CD8-positive, alpha-beta memory T cell (primary cell): Measurements from ENCODE around the gene APOL6. TPM values are rescaled to one million over a fixed set of nuclear protein-coding genes. Genes with fewer than 3 reads are reported as not detected.
A peak's percentile ranks its signal among the peaks of the same experiment; 100 is the strongest.
"Not testable (repeated sequence)": the region's sequence is repeated elsewhere in the genome, so short reads cannot be mapped to it uniquely, and the experiment has no call there.

Experiments
- CTCF ChIA-PET: fragments of 350-600 bp; sonication (Branson Sonifier 250); formaldehyde crosslinking; loops from one replicate; lab custom pipeline; 2021; ENCODE audit warnings: antibody characterized with exemption; lab: Charles Lee
- POLR2A ChIA-PET: fragments of 350-600 bp; sonication (Branson Sonifier 250); formaldehyde crosslinking; loops from one replicate; lab custom pipeline; 2021; ENCODE audit warnings: antibody characterized with exemption; lab: Charles Lee
- DNase-seq, 5 donors: peaks; one replicate each; pipeline versions ENCODE4 v3.0.0 to v3.0.0-alpha.2; 2020 to 2022; ENCODE audit warnings: mixed read lengths in 1 of 5
- H3K27ac ChIP-seq: one replicate; pipeline ENCODE4 v1.7.0; 2013; ENCODE audit warnings: low read depth, mild to moderate bottlenecking, low read length, moderate library complexity
- H3K27me3 ChIP-seq: 2 replicates; pipeline ENCODE4 v1.7.0; 2013; ENCODE audit warnings: low read length, mild to moderate bottlenecking; ENCODE audit not compliant: insufficient read depth, poor library complexity, severe bottlenecking
- H3K36me3 ChIP-seq: 2 replicates; pipeline ENCODE4 v1.7.0; 2013; ENCODE audit warnings: mild to moderate bottlenecking, low read length, moderate library complexity; ENCODE audit not compliant: insufficient read depth
- H3K4me1 ChIP-seq: 2 replicates; pipeline ENCODE4 v1.7.0; 2013; ENCODE audit warnings: mild to moderate bottlenecking, low read length, moderate library complexity; ENCODE audit not compliant: insufficient read depth
- H3K4me3 ChIP-seq: 2 replicates; pipeline ENCODE4 v1.7.0; 2013; ENCODE audit warnings: mild to moderate bottlenecking, low read length
- H3K9me3 ChIP-seq: 2 replicates; pipeline ENCODE4 v1.7.0; 2013; ENCODE audit warnings: mild to moderate bottlenecking, low read length
- H3K27ac Mint-ChIP-seq, 8 donors: one replicate each; pipeline ENCODE4 v1.8.0; 2020 to 2021; ENCODE audit warnings: mixed read lengths in 8 of 8, mild to moderate bottlenecking in 6 of 8, inconsistent platforms in 3 of 8, moderate library complexity in 3 of 8
- H3K27me3 Mint-ChIP-seq, 2 donors: one replicate each; pipeline ENCODE4 v1.8.0; 2020 to 2021; ENCODE audit warnings: mixed read lengths in 2 of 2, mild to moderate bottlenecking in 1 of 2, moderate library complexity in 1 of 2
- H3K36me3 Mint-ChIP-seq, 3 donors: one replicate each; pipeline ENCODE4 v1.8.0; 2020 to 2021; ENCODE audit warnings: mixed read lengths in 3 of 3, inconsistent platforms in 1 of 3, mild to moderate bottlenecking in 1 of 3
- H3K4me1 Mint-ChIP-seq, 3 donors: one replicate each; pipeline ENCODE4 v1.8.0; 2020 to 2021; ENCODE audit warnings: mixed read lengths in 3 of 3, inconsistent platforms in 1 of 3, mild to moderate bottlenecking in 1 of 3
- H3K4me3 Mint-ChIP-seq, 7 donors: one replicate each; pipeline ENCODE4 v1.8.0; 2020 to 2021; ENCODE audit warnings: mixed read lengths in 7 of 7, mild to moderate bottlenecking in 6 of 7, moderate library complexity in 4 of 7, inconsistent platforms in 2 of 7
- H3K9me3 Mint-ChIP-seq, 5 donors: one replicate each; pipeline ENCODE4 v1.8.0; 2020 to 2022; ENCODE audit warnings: mixed read lengths in 5 of 5, mild to moderate bottlenecking in 3 of 5, moderate library complexity in 2 of 5, inconsistent platforms in 1 of 5
- polyA plus RNA-seq: library from polyadenylated mRNA; unstranded; fragments of 300-500 nt; fragmentation: Illumina TruSeq; gene quantifications from one replicate; pipeline ENCODE4 v1.2.3, GENCODE V29; 2021
- total RNA-seq, 2 experiments: library from RNA; stranded (reverse); gene quantifications; one replicate each; pipeline ENCODE4 v1.2.3, GENCODE V29; 2021

The APOL6 gene
- total and polyA plus RNA-seq, 3 experiments from 2014 or later = 26.1 to 27.5 (median 27.1) TPM

DNA sequence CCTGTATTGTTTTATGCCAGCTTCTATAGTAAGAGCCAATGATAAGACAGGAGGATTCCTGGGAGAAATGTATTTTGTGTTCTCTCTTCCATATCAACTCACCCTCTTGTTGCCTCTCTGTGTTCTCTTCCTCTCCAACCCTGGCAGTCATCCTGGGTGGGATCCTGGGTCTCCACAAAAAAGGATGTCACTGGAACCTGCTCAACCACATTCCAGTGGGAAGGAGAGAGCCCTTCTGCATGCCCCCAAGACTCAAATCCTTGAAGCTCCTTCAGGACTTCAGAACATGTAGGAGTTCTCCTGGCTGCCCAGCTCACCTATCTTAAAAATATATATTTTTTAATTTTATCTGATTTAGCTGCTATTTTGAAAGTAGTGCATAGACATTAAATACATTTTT is 26.1 kb downstream of the APOL6 start:
- POLR2A ChIA-PET = no interaction called here
- CTCF ChIA-PET = no interaction called here

DNA sequence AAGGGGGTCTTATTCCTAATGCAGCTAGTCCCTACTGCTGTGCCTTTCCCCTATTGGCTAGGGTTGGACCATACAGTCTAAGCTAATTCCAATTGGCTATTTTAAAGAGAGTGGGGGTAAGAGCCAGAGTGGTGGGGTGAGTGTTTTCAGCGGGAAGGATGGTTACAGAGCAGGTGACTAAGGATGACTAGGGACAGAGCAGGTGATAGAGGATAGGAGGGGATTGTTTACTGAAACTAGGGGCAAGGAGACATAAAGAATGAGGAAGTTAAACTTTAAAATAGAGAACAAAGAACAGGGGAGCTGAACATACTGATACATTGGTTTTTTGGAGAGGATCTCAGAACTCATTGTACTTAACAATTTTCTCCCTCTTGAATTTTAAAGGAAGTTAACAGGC is 27.8 kb downstream of the APOL6 start:
- H3K4me3 Mint-ChIP-seq, H3K9me3 ChIP-seq, H3K4me1 Mint-ChIP-seq, H3K4me1 ChIP-seq, CTCF ChIA-PET, H3K4me3 ChIP-seq, H3K36me3 ChIP-seq, H3K27me3 Mint-ChIP-seq, DNase-seq, H3K27me3 ChIP-seq, H3K9me3 Mint-ChIP-seq, POLR2A ChIA-PET, H3K27ac ChIP-seq, H3K27ac Mint-ChIP-seq: not testable (repeated sequence)
- peaks cover 2 to 21% (median 3%) of the 10 kb centered on the region in 3 donors for H3K36me3 Mint-ChIP-seq

More for the DNA sequence above, 26.1 kb downstream of the APOL6 start:
- Histone ChIP-seq H3K4me1 (no peaks in the 10 kb centered on the region), H3K9me3 (no peaks in the 10 kb centered on the region), H3K4me3 (no peak overlapping the region), H3K27me3 (no peaks in the 10 kb centered on the region), H3K36me3 (no peaks in the 10 kb centered on the region), H3K27ac (no peak overlapping the region)
- H3K36me3 Mint-ChIP-seq = peaks cover 2 to 21% (median 3%) of the 10 kb centered on the region in 3 donors
- no peak overlapping the region for H3K4me3 Mint-ChIP-seq
- H3K9me3 Mint-ChIP-seq = peaks cover 0 to 9% (median 7%) of the 10 kb centered on the region in 5 donors
- H3K4me1 Mint-ChIP-seq = no peaks in the 10 kb centered on the region
- H3K27me3 Mint-ChIP-seq = no peaks in the 10 kb centered on the region
- no peak overlapping the region for H3K27ac Mint-ChIP-seq
- no peak for DNase-seq

DNA sequence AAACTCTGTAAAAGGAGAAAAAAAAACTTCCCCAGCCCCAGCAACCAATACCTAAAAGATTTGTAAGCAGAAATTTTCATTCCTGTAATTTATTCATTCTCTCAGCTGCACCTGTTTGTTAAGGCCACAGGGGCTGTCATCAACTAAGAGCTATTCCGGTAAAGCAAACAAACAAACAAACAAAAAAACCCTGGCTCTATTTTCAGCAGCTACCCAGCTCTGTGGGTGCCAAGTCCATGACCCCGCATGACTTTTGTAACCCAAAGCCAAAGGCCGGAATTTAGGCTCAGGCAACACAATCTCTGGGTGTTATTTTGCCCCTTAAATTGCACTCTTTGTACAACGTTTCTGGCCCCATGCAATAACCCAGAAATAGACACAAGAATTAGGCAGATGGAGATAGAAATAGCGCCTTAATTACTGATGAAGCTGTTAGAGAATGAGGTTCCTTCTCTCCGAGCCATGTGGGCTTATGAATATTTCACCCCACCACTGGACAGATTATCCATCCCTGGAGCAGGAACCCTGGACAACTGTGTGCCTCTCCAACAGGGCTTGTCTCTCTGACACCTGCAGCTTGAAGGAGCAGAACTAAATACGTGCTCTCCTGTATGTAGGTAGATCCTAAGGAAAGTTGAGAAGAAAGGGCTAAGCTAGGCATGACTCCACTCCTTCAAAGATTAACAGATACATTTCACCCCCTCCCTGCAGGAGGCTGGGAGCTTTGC is 29.4 kb downstream of the APOL6 start:
- H3K27ac ChIP-seq = no peak overlapping the region
- no peaks in the 10 kb centered on the region for H3K36me3 ChIP-seq
- H3K27me3 ChIP-seq = no peaks in the 10 kb centered on the region
- H3K4me3 ChIP-seq = no peak overlapping the region
- H3K4me1 Mint-ChIP-seq = peaks cover 0 to 4% (median 2%) of the 10 kb centered on the region in 3 donors
- H3K27ac Mint-ChIP-seq = peak overlapping the region in 1 of 8 donors; percentile 12
- CTCF ChIA-PET = interaction anchor here (1.1 kb wide), 1 partner anchor 12 kb away, joined by 3 read pairs; no protein-coding TSS in a partner anchor
- peaks cover 0 to 2% of the 10 kb centered on the region in 2 donors for H3K27me3 Mint-ChIP-seq
- POLR2A ChIA-PET = no interaction called here
- H3K9me3 ChIP-seq = no peaks in the 10 kb centered on the region
- H3K9me3 Mint-ChIP-seq = peaks cover 0 to 9% (median 6%) of the 10 kb centered on the region in 5 donors
- no peak for DNase-seq
- H3K36me3 Mint-ChIP-seq = peaks cover 2 to 25% (median 3%) of the 10 kb centered on the region in 3 donors
- H3K4me3 Mint-ChIP-seq = no peak overlapping the region
- no peaks in the 10 kb centered on the region for H3K4me1 ChIP-seq

DNA sequence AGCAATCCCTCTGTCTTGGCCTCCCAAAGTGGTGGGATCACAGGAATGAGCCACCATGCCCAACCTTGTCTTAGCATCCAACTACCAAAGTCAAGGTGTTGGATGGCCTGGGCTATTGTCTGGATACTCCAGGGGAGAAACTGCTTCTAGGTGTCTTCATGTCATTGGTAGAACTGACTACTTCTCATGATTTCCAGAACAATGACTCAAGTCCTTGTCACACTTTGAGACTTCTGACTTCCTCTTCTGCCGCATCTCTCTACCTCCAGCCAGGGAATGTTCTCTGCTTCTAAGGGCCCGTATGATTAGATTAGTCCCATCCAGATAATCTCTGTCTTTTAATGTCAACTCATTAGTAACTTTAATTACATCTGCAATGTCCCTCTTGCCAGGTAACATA is 30.6 kb downstream of the APOL6 start:
- H3K27ac Mint-ChIP-seq = peak overlapping the region in 1 of 8 donors; percentile 44
- no peak for DNase-seq
- no peaks in the 10 kb centered on the region for H3K9me3 ChIP-seq
- CTCF ChIA-PET = no interaction called here
- no peak overlapping the region for H3K4me3 Mint-ChIP-seq
- H3K27me3 ChIP-seq = no peaks in the 10 kb centered on the region
- H3K36me3 Mint-ChIP-seq = peaks cover 2 to 22% (median 3%) of the 10 kb centered on the region in 3 donors
- POLR2A ChIA-PET = interaction anchor here (0.6 kb wide), 1 partner anchor 68 kb away, joined by 4 read pairs; no protein-coding TSS in a partner anchor
- H3K9me3 Mint-ChIP-seq = peaks cover 0 to 9% (median 6%) of the 10 kb centered on the region in 5 donors
- peaks cover 0 to 4% (median 2%) of the 10 kb centered on the region in 3 donors for H3K4me1 Mint-ChIP-seq
- H3K27ac ChIP-seq = no peak overlapping the region
- H3K36me3 ChIP-seq = no peaks in the 10 kb centered on the region
- H3K4me1 ChIP-seq = no peaks in the 10 kb centered on the region
- H3K27me3 Mint-ChIP-seq = peaks cover 2 to 5% of the 10 kb centered on the region in 2 donors
- no peak overlapping the region for H3K4me3 ChIP-seq

DNA sequence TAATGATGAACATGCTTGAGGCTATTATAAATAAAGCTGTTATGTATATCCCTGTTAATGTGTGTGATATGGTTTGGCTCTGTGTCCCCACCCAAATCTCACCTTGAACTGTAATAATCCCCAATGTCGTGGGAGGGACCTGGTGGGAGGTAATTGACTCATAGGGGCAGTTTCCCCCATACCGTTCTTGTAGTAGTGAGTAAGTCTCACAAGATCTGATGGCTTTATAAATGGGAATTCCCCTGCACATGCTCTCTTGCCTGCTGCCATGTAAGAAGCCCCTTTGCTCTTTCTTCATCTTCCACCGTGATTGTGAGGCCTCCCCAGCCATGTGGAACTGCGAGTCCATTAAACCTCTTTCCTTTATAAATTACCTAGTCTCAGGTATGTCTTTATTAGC is 31.2 kb downstream of the APOL6 start:
- H3K4me3 ChIP-seq, H3K27me3 Mint-ChIP-seq, H3K36me3 ChIP-seq, CTCF ChIA-PET, H3K27ac Mint-ChIP-seq, H3K4me3 Mint-ChIP-seq, H3K4me1 ChIP-seq, H3K9me3 Mint-ChIP-seq, H3K27me3 ChIP-seq, H3K27ac ChIP-seq, H3K9me3 ChIP-seq, POLR2A ChIA-PET, DNase-seq, H3K4me1 Mint-ChIP-seq: not testable (repeated sequence)
- H3K36me3 Mint-ChIP-seq = peaks cover 2 to 22% (median 3%) of the 10 kb centered on the region in 3 donors

DNA sequence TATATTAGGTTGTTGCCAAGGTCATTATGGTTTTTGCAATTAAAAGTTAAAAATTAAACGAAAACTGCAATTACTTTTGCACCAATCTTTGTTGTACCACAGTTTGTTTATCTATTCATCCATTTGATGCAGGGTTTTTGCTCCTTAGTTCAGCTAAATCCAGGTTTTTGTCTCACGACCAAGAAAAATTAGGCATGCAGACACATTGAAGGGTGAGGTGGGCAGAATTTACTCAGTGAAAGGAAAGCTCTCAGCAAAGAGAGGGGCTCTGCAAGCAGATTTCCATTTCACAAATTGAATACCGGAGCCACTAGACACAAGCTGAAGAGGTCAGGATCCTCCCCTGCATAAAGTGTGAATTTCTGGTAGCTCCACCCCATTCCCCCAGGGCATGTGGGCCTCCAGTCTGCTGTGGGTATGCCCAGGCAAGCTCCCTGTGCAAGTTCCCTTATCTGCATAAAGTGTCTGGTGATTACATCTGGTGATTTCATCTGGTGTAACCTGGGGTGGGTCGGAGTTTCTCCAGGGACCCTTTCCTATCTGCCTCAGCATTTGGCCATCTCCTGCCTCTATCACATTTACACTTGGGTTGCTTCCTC is 33.3 kb downstream of the APOL6 start:
- H3K4me1 Mint-ChIP-seq = peaks cover 0 to 4% (median 2%) of the 10 kb centered on the region in 3 donors
- Histone ChIP-seq H3K9me3 (no peaks in the 10 kb centered on the region), H3K27ac (no peak overlapping the region), H3K4me1 (no peaks in the 10 kb centered on the region), H3K36me3 (no peaks in the 10 kb centered on the region), H3K4me3 (no peak overlapping the region), H3K27me3 (no peaks in the 10 kb centered on the region)
- H3K36me3 Mint-ChIP-seq = peaks cover 0 to 8% (median 1%) of the 10 kb centered on the region in 3 donors
- no peak for DNase-seq
- H3K27me3 Mint-ChIP-seq = peaks cover 4 to 6% of the 10 kb centered on the region in 2 donors
- H3K9me3 Mint-ChIP-seq = no peaks in the 10 kb centered on the region
- CTCF ChIA-PET = no interaction called here
- peak overlapping the region in 1 of 7 donors; percentile 15 for H3K4me3 Mint-ChIP-seq
- POLR2A ChIA-PET = no interaction called here
- H3K27ac Mint-ChIP-seq = no peak overlapping the region

DNA sequence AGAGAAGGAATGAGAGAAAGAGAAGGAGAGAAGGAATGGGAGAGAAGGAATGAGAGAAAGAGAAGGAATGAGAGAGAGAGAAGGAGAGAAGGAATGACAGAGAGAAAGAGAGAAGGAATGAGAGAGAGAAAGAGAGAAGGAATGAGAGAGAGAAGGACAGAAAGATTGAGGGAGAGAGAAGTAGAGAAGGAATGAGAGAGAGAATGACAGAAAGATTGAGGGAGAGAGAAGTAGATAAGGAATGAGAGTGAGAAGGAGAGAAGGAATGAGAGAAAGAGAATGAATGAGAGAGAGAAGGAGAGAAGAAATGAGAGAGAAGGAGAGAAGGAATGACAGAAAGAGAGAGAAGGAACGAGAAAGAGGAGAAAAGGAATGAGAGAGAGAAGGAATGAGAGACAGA is 35.3 kb downstream of the APOL6 start:
- CTCF ChIA-PET = no interaction called here
- no peaks in the 10 kb centered on the region for H3K36me3 ChIP-seq
- H3K27ac ChIP-seq = no peak overlapping the region
- Mint-ChIP-seq H3K27me3 (peaks cover 6 to 8% of the 10 kb centered on the region in 2 donors), H3K36me3 (peaks cover 0 to 4% (median 0%) of the 10 kb centered on the region in 3 donors), H3K4me3 (no peak overlapping the region), H3K9me3 (peaks cover 0 to 2% (median 0%) of the 10 kb centered on the region in 5 donors), H3K4me1 (peaks cover 0 to 4% (median 2%) of the 10 kb centered on the region in 3 donors), H3K27ac (no peak overlapping the region)
- H3K4me1 ChIP-seq = no peaks in the 10 kb centered on the region
- POLR2A ChIA-PET = no interaction called here
- H3K4me3 ChIP-seq = no peak overlapping the region
- H3K27me3 ChIP-seq = no peaks in the 10 kb centered on the region
- no peak for DNase-seq
- H3K9me3 ChIP-seq = no peaks in the 10 kb centered on the region

DNA sequence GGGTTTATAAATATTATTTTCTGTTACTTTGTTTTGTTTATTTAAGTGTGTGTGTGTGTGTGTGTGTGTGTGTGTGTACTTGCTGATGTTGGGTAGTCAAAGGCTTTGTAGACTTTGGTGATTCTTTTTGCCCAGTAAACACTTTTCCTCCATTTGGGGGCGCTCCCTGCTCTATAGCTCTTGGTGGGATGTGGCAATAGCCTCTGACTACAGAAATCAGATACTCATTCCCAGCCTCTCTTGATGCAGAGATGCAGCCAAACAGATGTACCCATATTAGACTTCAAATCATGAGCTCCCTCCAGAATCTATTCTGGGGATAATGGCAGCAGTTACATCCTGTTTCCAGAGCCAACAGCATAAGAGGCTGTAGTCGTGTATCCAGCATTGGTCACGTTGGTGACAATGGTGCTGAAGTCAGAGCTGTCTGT is 36.0 kb downstream of the APOL6 start:
- ChIA-PET CTCF (no interaction called here), POLR2A (no interaction called here)
- Mint-ChIP-seq H3K27me3 (peaks cover 6 to 8% of the 10 kb centered on the region in 2 donors), H3K9me3 (peaks cover 0 to 2% (median 0%) of the 10 kb centered on the region in 5 donors), H3K4me1 (peaks cover 0 to 4% (median 2%) of the 10 kb centered on the region in 3 donors), H3K4me3 (no peak overlapping the region), H3K27ac (no peak overlapping the region), H3K36me3 (peaks cover 0 to 4% (median 0%) of the 10 kb centered on the region in 3 donors)
- Histone ChIP-seq H3K27me3 (no peaks in the 10 kb centered on the region), H3K27ac (no peak overlapping the region), H3K9me3 (no peaks in the 10 kb centered on the region), H3K4me1 (no peaks in the 10 kb centered on the region), H3K36me3 (no peaks in the 10 kb centered on the region), H3K4me3 (no peak overlapping the region)
- no peak for DNase-seq
